Measurements from ENCODE around the gene TPPP2. TPM values are rescaled to one million over a fixed set of nuclear protein-coding genes. Genes with fewer than 3 reads are reported as not detected.
"Not testable (repeated sequence)": the region's sequence is repeated elsewhere in the genome, so short reads cannot be mapped to it uniquely, and the experiment has no call there.

TPPP2 gene
- total RNA-seq (2014; rRNA removed; shearing (Covaris generic)): not detected in 2 replicates
- not detected in 2 replicates for polyA plus RNA-seq (2016; fragmentation: Nextera tagmentation; extraction: Ambion mirVana)

- Histone ChIP-seq H3K27ac (no peak within 1 kb of the TSS), H2AFZ (no peak within 1 kb of the TSS), H3K4me2 (ENCODE audit: unreplicated experiment) (no peak within 1 kb of the TSS), H3K4me1 (ENCODE audit: insufficient read depth) (no peaks in the 10 kb centered on the region), H3K9me2 (ENCODE audit: insufficient read depth) (no peaks in the 10 kb centered on the region), H3K4me3 (no peak within 1 kb of the TSS), H3F3A (ENCODE audit: insufficient read depth) (no peaks in the 10 kb centered on the region), H4K20me1 (ENCODE audit: insufficient read depth) (no peaks in the 10 kb centered on the region), H3K79me2 (ENCODE audit: insufficient read depth) (no peaks in the 10 kb centered on the region), H3K9ac (no peak within 1 kb of the TSS), H3K36me3 (ENCODE audit: low read depth) (no peaks in the 10 kb centered on the region), H3K9me3 (ENCODE audit: low read depth) (no peaks in the 10 kb centered on the region), H3K27me3 (replicated peaks; ENCODE audit: insufficient read depth) (peaks cover 4% of the 10 kb centered on the region; the same call in 1 of the 2 replicates)
- TF ChIP-seq EZH2phosphoT487 (IDR thresholded peaks at IDR 0.05; ENCODE audit: insufficient read depth, low read depth) (no peak), EZH2 (IDR thresholded peaks at IDR 0.05; ENCODE audit: insufficient read depth, poor library complexity, severe bottlenecking) (no peak)
- no peak for DNase-seq
- in situ Hi-C loops (cut with MboI): no loop called here
- 61 to 75% methylated on average over 5 of the region's 5 CpGs for WGBS, 2 experiments (ENCODE audit: low coverage in 1 of 2, low lambda C conversion rate in 2 of 2, missing lambda C conversion rate in 2 of 2)
These were observed at the start of gene TPPP2 for GRCh38 chr14:21029917-21030316. Gene TPPP2, plus strand, starts transcription at chr14:21030217. Its CDS starts 365 bp downstream, at chr14:21030582.

- no peak overlapping the region for H3K27ac ChIP-seq
- DNase-seq: no peak
- no peak overlapping the region for H3K4me3 ChIP-seq
- WGBS, 2 experiments (ENCODE audit: low coverage in 1 of 2, low lambda C conversion rate in 2 of 2, missing lambda C conversion rate in 2 of 2): 65 to 80% methylated on average over 1 of the region's 1 CpG
- no peaks in the 10 kb centered on the region for H3K4me1 ChIP-seq (ENCODE audit: insufficient read depth)
- no peak overlapping the region for H3K4me2 ChIP-seq (ENCODE audit: unreplicated experiment)
- no peaks in the 10 kb centered on the region for H3K9me3 ChIP-seq (ENCODE audit: low read depth)
- H3K9ac ChIP-seq: no peak overlapping the region
- no peaks in the 10 kb centered on the region for H3K9me2 ChIP-seq (ENCODE audit: insufficient read depth)
- no peaks in the 10 kb centered on the region for H3K36me3 ChIP-seq (ENCODE audit: low read depth)
- no peaks in the 10 kb centered on the region for H3K79me2 ChIP-seq (ENCODE audit: insufficient read depth)
- H4K20me1 ChIP-seq (ENCODE audit: insufficient read depth): no peaks in the 10 kb centered on the region
- no peaks in the 10 kb centered on the region for H3K27me3 ChIP-seq (replicated peaks; ENCODE audit: insufficient read depth)
- TF ChIP-seq EZH2phosphoT487 (IDR thresholded peaks at IDR 0.05; ENCODE audit: insufficient read depth, low read depth): no peak
- no peak for TF ChIP-seq EZH2 (IDR thresholded peaks at IDR 0.05; ENCODE audit: insufficient read depth, poor library complexity, severe bottlenecking)
- H2AFZ ChIP-seq: no peak overlapping the region
- H3F3A ChIP-seq (ENCODE audit: insufficient read depth): peaks cover 1% of the 10 kb centered on the region
- in situ Hi-C loops (cut with MboI): no loop called here
These were observed 49.1 kb upstream of the TPPP2 start for GRCh38 chr14:20980906-20981305.

- Histone ChIP-seq H3F3A (ENCODE audit: insufficient read depth) (peaks cover 19% of the 10 kb centered on the region), H2AFZ (no peak overlapping the region), H3K36me3 (ENCODE audit: low read depth) (no peaks in the 10 kb centered on the region), H3K4me3 (no peak overlapping the region), H3K9me3 (ENCODE audit: low read depth) (no peaks in the 10 kb centered on the region), H3K9ac (no peak overlapping the region), H3K9me2 (ENCODE audit: insufficient read depth) (no peaks in the 10 kb centered on the region), H3K4me1 (ENCODE audit: insufficient read depth) (peaks cover 16% of the 10 kb centered on the region), H3K79me2 (ENCODE audit: insufficient read depth) (no peaks in the 10 kb centered on the region), H3K27ac (no peak overlapping the region), H3K27me3 (replicated peaks; ENCODE audit: insufficient read depth) (no peaks in the 10 kb centered on the region), H3K4me2 (ENCODE audit: unreplicated experiment) (no peak overlapping the region), H4K20me1 (ENCODE audit: insufficient read depth) (no peaks in the 10 kb centered on the region)
- in situ Hi-C loops (cut with MboI): no loop called here
- no peak for DNase-seq
- 76 to 81% methylated on average over 2 of the region's 2 CpGs for WGBS, 2 experiments (ENCODE audit: low coverage in 1 of 2, low lambda C conversion rate in 2 of 2, missing lambda C conversion rate in 2 of 2)
- TF ChIP-seq EZH2phosphoT487 (IDR thresholded peaks at IDR 0.05; ENCODE audit: insufficient read depth, low read depth) (no peak), EZH2 (IDR thresholded peaks at IDR 0.05; ENCODE audit: insufficient read depth, poor library complexity, severe bottlenecking) (no peak)
These were observed 47.2 kb upstream of the TPPP2 start for GRCh38 chr14:20982646-20983369.

- H3F3A ChIP-seq (ENCODE audit: insufficient read depth): peaks cover 26% of the 10 kb centered on the region
- H4K20me1 ChIP-seq (ENCODE audit: insufficient read depth); in situ Hi-C loops (cut with MboI); H3K27me3 ChIP-seq (replicated peaks; ENCODE audit: insufficient read depth); H3K36me3 ChIP-seq (ENCODE audit: low read depth); H3K27ac ChIP-seq; H3K9me3 ChIP-seq (ENCODE audit: low read depth); H3K9me2 ChIP-seq (ENCODE audit: insufficient read depth); H3K9ac ChIP-seq; DNase-seq; H3K4me2 ChIP-seq (ENCODE audit: unreplicated experiment); H3K79me2 ChIP-seq (ENCODE audit: insufficient read depth); H2AFZ ChIP-seq; H3K4me3 ChIP-seq: not testable (repeated sequence)
- 91 to 95% methylated on average over 4 of the region's 4 CpGs for WGBS, 2 experiments (ENCODE audit: low coverage in 1 of 2, low lambda C conversion rate in 2 of 2, missing lambda C conversion rate in 2 of 2)
- H3K4me1 ChIP-seq (ENCODE audit: insufficient read depth): peaks cover 22% of the 10 kb centered on the region
These were observed 44.4 kb upstream of the TPPP2 start for GRCh38 chr14:20985650-20986049.

All from GM23248 (cell line).